ENCODE measurements around the gene LMBR1. TPM values are rescaled to one million over a fixed set of nuclear protein-coding genes. Genes with fewer than 3 reads are reported as not detected.
"Not testable (repeated sequence)": the region's sequence is repeated elsewhere in the genome, so short reads cannot be mapped to it uniquely, and the experiment has no call there.

Gene LMBR1
- total and polyA plus RNA-seq, 2 of the 4 experiments (the other 2 are of a cell fraction) = 11.9 to 19.9 TPM

DNA sequence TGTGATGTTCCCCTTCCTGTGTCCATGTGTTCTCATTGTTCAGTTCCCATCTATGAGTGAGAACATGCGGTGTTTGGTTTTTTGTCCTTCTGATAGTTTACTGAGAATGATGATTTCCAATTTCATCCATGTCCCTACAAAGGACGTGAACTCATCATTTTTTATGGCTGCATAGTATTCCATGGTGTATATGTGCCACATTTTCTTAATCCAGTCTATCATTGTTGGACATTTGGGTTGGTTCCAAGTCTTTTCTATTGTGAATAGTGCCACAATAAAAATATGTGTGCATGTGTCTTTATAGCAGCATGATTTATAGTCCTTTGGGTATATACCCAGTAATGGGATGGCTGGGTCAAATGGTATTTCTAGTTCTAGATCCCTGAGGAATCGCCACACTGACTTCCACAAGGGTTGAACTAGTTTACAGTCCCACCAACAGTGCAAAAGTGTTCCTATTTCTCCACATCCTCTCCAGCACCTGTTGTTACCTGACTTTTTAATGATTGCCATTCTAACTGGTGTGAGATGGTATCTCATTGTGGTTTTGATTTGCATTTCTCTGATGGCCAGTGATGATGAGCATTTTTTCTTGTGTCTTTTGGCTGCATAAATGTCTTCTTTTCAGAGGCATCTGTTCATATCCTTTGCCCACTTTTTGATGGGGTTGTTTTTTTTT lies 16.7 kb upstream of the LMBR1 start:
- H3K4me3 ChIP-seq (ENCODE audit: insufficient read depth, low read depth, low read length); H2BK5ac ChIP-seq (ENCODE audit: low read depth, low read length, poor library complexity, severe bottlenecking); H3K9me3 ChIP-seq (ENCODE audit: control insufficient read depth, insufficient read depth, low read length); H3K27me3 ChIP-seq (ENCODE audit: control insufficient read depth, insufficient read depth, low read length); H3K79me1 ChIP-seq (ENCODE audit: low read depth in 1 of 2, low read length in 2 of 2); H2AFZ ChIP-seq (replicated peaks; ENCODE audit: low read length, poor library complexity); H3K14ac ChIP-seq (replicated peaks; ENCODE audit: low read depth, low read length); dilution Hi-C loops (cut with HindIII; ENCODE audit: low sequenced_read_pairs, unreplicated experiment); H3K4me1 ChIP-seq (ENCODE audit: control insufficient read depth, insufficient read depth, low read length); H2BK20ac ChIP-seq (ENCODE audit: low read depth, low read length); H3K18ac ChIP-seq (ENCODE audit: low read depth, low read length); DNase-seq; H3K36me3 ChIP-seq (ENCODE audit: control insufficient read depth, insufficient read depth, low read length); H3K9me1 ChIP-seq (ENCODE audit: insufficient read depth, low read length); H3K23ac ChIP-seq (ENCODE audit: low read depth, low read length); H4K5ac ChIP-seq (ENCODE audit: low read depth, low read length); H3K56ac ChIP-seq (ENCODE audit: extremely low read depth, insufficient read depth, low read length); H3K27ac ChIP-seq (ENCODE audit: insufficient read depth, low read length); H3K9ac ChIP-seq (ENCODE audit: low read depth, low read length); H4K20me1 ChIP-seq (ENCODE audit: insufficient read depth, low read length); CTCF ChIA-PET; POLR2A ChIA-PET (ENCODE audit: unreplicated experiment); H2AK9ac ChIP-seq (replicated peaks; ENCODE audit: low read depth, low read length, poor library complexity); ATAC-seq (ENCODE audit: low read depth); H2BK120ac ChIP-seq (ENCODE audit: low read depth, low read length); H3K4ac ChIP-seq (ENCODE audit: low read depth, low read length); H4K91ac ChIP-seq (ENCODE audit: insufficient read depth, low read depth, low read length); BruUV-seq (replicated peaks); H2BK15ac ChIP-seq (ENCODE audit: low read depth, low read length); H4K8ac ChIP-seq (ENCODE audit: low read depth in 2 of 2, low read length in 2 of 2); H2AK5ac ChIP-seq (ENCODE audit: low read depth, low read length); in situ Hi-C loops (cut with MboI; ENCODE audit: low sequenced_read_pairs); H3K4me2 ChIP-seq (ENCODE audit: low read depth, low read length): not testable (repeated sequence)
- intact Hi-C loops (cut with micrococcal nuclease) = loop anchor here (2.0 kb wide), 1 partner anchor 39 kb away; the partner anchor contains the start of gene NOM1
- no CpG with 5 or more reads among the region's 3 CpGs for WGBS, 2 experiments (ENCODE audit: extremely low coverage in 2 of 2, insufficient read length in 1 of 2)

All from IMR-90 (cell line).